HepG2 (cell line): ENCODE measurements around the gene ZMIZ1. TPM values are rescaled to one million over a fixed set of nuclear protein-coding genes. Genes with fewer than 3 reads are reported as not detected.

Experiments used
- CBX2 ChIP-seq, 2 experiments: fragments of 200-600 bp in 1 of 2; sonication (generic); formaldehyde crosslinking in 1 of 2; IDR thresholded peaks; 2 replicates each; pipeline versions ENCODE4 v1.7.0 to v1.8.1; 2018 to 2022; ENCODE audit warnings: low read depth in 2 of 2, low read length in 1 of 2, mild to moderate bottlenecking in 1 of 2, missing genetic modification reagents in 1 of 2
- ELF4 ChIP-seq: sonication (generic); formaldehyde crosslinking; IDR thresholded peaks from 2 replicates; pipeline ENCODE4 v1.5.0; 2020; ENCODE audit warnings: missing genetic modification reagents, mild to moderate bottlenecking, moderate library complexity, borderline replicate concordance
- HES4 ChIP-seq: sonication (generic); formaldehyde crosslinking; IDR thresholded peaks from 2 replicates; pipeline ENCODE4 v1.9.0; 2021; ENCODE audit warnings: mild to moderate bottlenecking, missing genetic modification reagents, borderline replicate concordance
- KAT2B ChIP-seq: fragments of 150-350 bp; IDR thresholded peaks from 2 replicates; pipeline ENCODE4 v1.6.1; 2014; ENCODE audit warnings: low read depth, low read length, borderline replicate concordance
- KLF16 ChIP-seq, 2 experiments: sonication (generic) in 1 of 2; formaldehyde crosslinking in 1 of 2; IDR thresholded peaks; 2 replicates each; pipeline versions ENCODE4 v1.6.1 to v1.8.0; 2016 to 2023; ENCODE audit warnings: missing genetic modification reagents in 2 of 2, missing compliant biosample characterization in 1 of 2
- PITX1 ChIP-seq: sonication (generic); formaldehyde crosslinking; IDR thresholded peaks from 2 replicates; pipeline ENCODE4 v1.5.1; 2020; ENCODE audit warnings: mild to moderate bottlenecking, missing genetic modification reagents
- REL ChIP-seq: sonication (generic); formaldehyde crosslinking; conservative IDR thresholded peaks from 2 replicates; pipeline ENCODE4 v1.8.0; 2022; ENCODE audit warnings: mild to moderate bottlenecking, missing genetic modification reagents, moderate library complexity
- TAF1 ChIP-seq: sonication (generic); formaldehyde crosslinking; IDR thresholded peaks from 2 replicates; pipeline ENCODE4 v1.4.0; 2020; ENCODE audit warnings: missing genetic modification reagents
- ZIK1 ChIP-seq: sonication (generic); formaldehyde crosslinking; IDR thresholded peaks from 2 replicates; pipeline ENCODE4 v1.5.0; 2020; ENCODE audit warnings: mild to moderate bottlenecking, low read depth, missing genetic modification reagents, borderline replicate concordance
- ZNF274 ChIP-seq: sonication (generic); formaldehyde crosslinking; IDR thresholded peaks from 2 replicates; pipeline ENCODE4 v1.5.1; 2020; ENCODE audit warnings: mild to moderate bottlenecking, missing genetic modification reagents
- ZNF451 ChIP-seq: sonication (generic); formaldehyde crosslinking; IDR thresholded peaks from 2 replicates; pipeline ENCODE4 v1.5.0; 2020; ENCODE audit warnings: mild to moderate bottlenecking, missing genetic modification reagents
- ZNF510 ChIP-seq: sonication (generic); formaldehyde crosslinking; IDR thresholded peaks from 2 replicates; pipeline ENCODE4 v1.4.0; 2020; ENCODE audit warnings: low read depth, mild to moderate bottlenecking, missing genetic modification reagents
- ZNF567 ChIP-seq: sonication (generic); formaldehyde crosslinking; IDR thresholded peaks from 2 replicates; pipeline ENCODE4 v1.8.1; 2023; ENCODE audit warnings: mild to moderate bottlenecking, missing genetic modification reagents, borderline replicate concordance
- ZNF616 ChIP-seq: sonication (generic); formaldehyde crosslinking; IDR thresholded peaks from 2 replicates; pipeline ENCODE4 v1.5.0; 2020; ENCODE audit warnings: low read depth, mild to moderate bottlenecking, missing genetic modification reagents
- ZNF703 ChIP-seq: sonication (generic); formaldehyde crosslinking; IDR thresholded peaks from 2 replicates; pipeline ENCODE4 v1.5.1; 2020; ENCODE audit warnings: missing genetic modification reagents, mild to moderate bottlenecking, moderate library complexity, borderline replicate concordance
- ZNF746 ChIP-seq: sonication (generic); formaldehyde crosslinking; IDR thresholded peaks from 2 replicates; pipeline ENCODE4 v1.8.0; 2022; ENCODE audit warnings: mild to moderate bottlenecking, missing genetic modification reagents
- ZNF761 ChIP-seq: sonication (generic); formaldehyde crosslinking; conservative IDR thresholded peaks from 2 replicates; pipeline ENCODE4 v1.4.0; 2020; ENCODE audit warnings: mild to moderate bottlenecking, missing genetic modification reagents
- ZNF766 ChIP-seq: sonication (generic); formaldehyde crosslinking; IDR thresholded peaks from 2 replicates; pipeline ENCODE4 v1.5.0; 2020; ENCODE audit warnings: missing genetic modification reagents, borderline replicate concordance
- polyA plus RNA-seq, 8 experiments: library from polyadenylated mRNA; depleted of rRNA in 3 of 8; stranded (reverse) in 7 of 8; unstranded in 1 of 8; fragments of >200 nt; fragmentation: Illumina TruSeq in 4 of 8; extraction: Trizol in 4 of 8; gene quantifications; 2 replicates each; pipeline versions ENCODE4 v1.2.1 to v1.2.3, GENCODE V29; 2011 to 2016; ENCODE audit warnings: low read depth in 4 of 8, missing spikeins in 1 of 8, mixed read lengths in 1 of 8; ENCODE audit not compliant: insufficient read depth in 1 of 8
- total RNA-seq, 5 experiments: library from RNA; depleted of rRNA; stranded (reverse); fragments of >200 nt; fragmentation: Illumina TruSeq; extraction: Trizol; gene quantifications; 2 replicates each; pipeline ENCODE4 v1.2.3, GENCODE V29; 2016; ENCODE audit warnings: low read depth in 1 of 5
- TF ChIP-seq, protein P1 (sequence below): conservative IDR thresholded peaks from 2 replicates; pipeline ENCODE4 v1.6.1; 2018; ENCODE audit warnings: missing genetic modification reagents
- TF ChIP-seq, protein P2 (sequence below): sonication (generic); formaldehyde crosslinking; IDR thresholded peaks from 2 replicates; pipeline ENCODE4 v1.5.0; 2020; ENCODE audit warnings: missing genetic modification reagents
- TF ChIP-seq, protein P3 (sequence below): sonication (generic); formaldehyde crosslinking; IDR thresholded peaks from 2 replicates; pipeline ENCODE4 v1.9.0; 2021; ENCODE audit warnings: missing genetic modification reagents, mild to moderate bottlenecking, borderline replicate concordance
- TF ChIP-seq, protein P4 (sequence below): sonication (generic); formaldehyde crosslinking; IDR thresholded peaks from 2 replicates; pipeline ENCODE4 v1.8.1; 2022; ENCODE audit warnings: mild to moderate bottlenecking, missing genetic modification reagents
- TF ChIP-seq, protein P5 (sequence below): sonication (generic); formaldehyde crosslinking; IDR thresholded peaks from 2 replicates; pipeline ENCODE4 v1.4.0; 2020; ENCODE audit warnings: missing genetic modification reagents

ZMIZ1 gene
- total and polyA plus RNA-seq, 2 of the 13 experiments (the other 11 are each of a cell fraction or from before 2014, with no cell fraction given) = 5.3 to 10.2 TPM

DNA sequence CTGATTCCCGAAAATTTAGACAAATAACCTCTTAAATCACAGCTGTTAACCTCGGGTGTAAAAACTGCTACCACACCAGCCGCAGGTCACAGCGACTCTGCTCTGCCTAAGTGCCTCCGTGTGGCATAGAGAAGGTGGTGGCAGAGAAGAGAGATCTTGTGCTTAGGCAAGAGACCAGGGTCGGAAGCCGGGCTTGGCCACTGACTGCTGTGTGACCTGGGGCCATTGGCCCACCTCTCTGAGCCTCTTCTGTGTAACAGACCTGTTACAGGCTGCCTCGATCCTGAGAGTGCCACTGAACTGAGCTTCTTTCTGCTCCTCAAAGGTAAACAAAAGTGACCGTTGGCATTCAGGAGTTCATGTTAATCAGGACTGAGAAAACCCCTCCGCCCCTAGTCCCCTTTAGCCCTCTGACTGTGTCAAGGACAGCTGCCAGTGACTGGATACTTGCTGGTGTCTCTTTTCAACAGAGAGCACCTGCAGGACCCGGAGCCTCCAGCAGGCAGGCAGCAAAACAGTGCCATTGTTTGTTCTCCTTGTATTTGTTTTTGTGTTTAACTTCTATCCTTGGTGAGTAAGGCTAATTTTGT is 36.5 kb downstream of the ZMIZ1 start (continued):
- no peak for TF ChIP-seq KAT2B
- TF ChIP-seq ZNF451 = no peak
- TF ChIP-seq KLF16 (CRISPR knock-in tag; IDR thresholded peaks at IDR 0.05) = peak in 1 of 2 experiments; percentile 54; a peak in 2 of 4 replicates
- TF ChIP-seq, protein P1, sequence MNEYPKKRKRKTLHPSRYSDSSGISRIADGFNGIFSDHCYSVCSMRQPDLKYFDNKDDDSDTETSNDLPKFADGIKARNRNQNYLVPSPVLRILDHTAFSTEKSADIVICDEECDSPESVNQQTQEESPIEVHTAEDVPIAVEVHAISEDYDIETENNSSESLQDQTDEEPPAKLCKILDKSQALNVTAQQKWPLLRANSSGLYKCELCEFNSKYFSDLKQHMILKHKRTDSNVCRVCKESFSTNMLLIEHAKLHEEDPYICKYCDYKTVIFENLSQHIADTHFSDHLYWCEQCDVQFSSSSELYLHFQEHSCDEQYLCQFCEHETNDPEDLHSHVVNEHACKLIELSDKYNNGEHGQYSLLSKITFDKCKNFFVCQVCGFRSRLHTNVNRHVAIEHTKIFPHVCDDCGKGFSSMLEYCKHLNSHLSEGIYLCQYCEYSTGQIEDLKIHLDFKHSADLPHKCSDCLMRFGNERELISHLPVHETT (CRISPR knock-in tag) = no peak
- no peak for TF ChIP-seq ZNF761
- TF ChIP-seq, protein P2, sequence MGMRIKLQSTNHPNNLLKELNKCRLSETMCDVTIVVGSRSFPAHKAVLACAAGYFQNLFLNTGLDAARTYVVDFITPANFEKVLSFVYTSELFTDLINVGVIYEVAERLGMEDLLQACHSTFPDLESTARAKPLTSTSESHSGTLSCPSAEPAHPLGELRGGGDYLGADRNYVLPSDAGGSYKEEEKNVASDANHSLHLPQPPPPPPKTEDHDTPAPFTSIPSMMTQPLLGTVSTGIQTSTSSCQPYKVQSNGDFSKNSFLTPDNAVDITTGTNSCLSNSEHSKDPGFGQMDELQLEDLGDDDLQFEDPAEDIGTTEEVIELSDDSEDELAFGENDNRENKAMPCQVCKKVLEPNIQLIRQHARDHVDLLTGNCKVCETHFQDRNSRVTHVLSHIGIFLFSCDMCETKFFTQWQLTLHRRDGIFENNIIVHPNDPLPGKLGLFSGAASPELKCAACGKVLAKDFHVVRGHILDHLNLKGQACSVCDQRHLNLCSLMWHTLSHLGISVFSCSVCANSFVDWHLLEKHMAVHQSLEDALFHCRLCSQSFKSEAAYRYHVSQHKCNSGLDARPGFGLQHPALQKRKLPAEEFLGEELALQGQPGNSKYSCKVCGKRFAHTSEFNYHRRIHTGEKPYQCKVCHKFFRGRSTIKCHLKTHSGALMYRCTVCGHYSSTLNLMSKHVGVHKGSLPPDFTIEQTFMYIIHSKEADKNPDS (CRISPR knock-in tag) = 0 out of 2 replicates have a peak, but pooled peaks have one; percentile 43
- no peak for TF ChIP-seq ZNF616
- no peak for TF ChIP-seq REL (CRISPR knock-in tag)
- TF ChIP-seq ZNF703 (CRISPR knock-in tag) = no peak
- TF ChIP-seq TAF1 (CRISPR knock-in tag) = no peak
- TF ChIP-seq, protein P3, sequence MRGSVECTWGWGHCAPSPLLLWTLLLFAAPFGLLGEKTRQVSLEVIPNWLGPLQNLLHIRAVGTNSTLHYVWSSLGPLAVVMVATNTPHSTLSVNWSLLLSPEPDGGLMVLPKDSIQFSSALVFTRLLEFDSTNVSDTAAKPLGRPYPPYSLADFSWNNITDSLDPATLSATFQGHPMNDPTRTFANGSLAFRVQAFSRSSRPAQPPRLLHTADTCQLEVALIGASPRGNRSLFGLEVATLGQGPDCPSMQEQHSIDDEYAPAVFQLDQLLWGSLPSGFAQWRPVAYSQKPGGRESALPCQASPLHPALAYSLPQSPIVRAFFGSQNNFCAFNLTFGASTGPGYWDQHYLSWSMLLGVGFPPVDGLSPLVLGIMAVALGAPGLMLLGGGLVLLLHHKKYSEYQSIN = no peak
- TF ChIP-seq ELF4 = no peak
- no peak for TF ChIP-seq CBX2 (IDR thresholded peaks at IDR 0.05; ENCODE audit: low read depth, low read length)
- TF ChIP-seq CBX2 (CRISPR knock-in tag; IDR thresholded peaks at IDR 0.05; ENCODE audit: low read depth) = no peak
- peak; percentile 68 for TF ChIP-seq PITX1 (CRISPR knock-in tag)
- TF ChIP-seq, protein P4, sequence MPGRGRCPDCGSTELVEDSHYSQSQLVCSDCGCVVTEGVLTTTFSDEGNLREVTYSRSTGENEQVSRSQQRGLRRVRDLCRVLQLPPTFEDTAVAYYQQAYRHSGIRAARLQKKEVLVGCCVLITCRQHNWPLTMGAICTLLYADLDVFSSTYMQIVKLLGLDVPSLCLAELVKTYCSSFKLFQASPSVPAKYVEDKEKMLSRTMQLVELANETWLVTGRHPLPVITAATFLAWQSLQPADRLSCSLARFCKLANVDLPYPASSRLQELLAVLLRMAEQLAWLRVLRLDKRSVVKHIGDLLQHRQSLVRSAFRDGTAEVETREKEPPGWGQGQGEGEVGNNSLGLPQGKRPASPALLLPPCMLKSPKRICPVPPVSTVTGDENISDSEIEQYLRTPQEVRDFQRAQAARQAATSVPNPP (CRISPR knock-in tag) = no peak
- TF ChIP-seq ZIK1 (CRISPR knock-in tag) = no peak
- TF ChIP-seq, protein P5, sequence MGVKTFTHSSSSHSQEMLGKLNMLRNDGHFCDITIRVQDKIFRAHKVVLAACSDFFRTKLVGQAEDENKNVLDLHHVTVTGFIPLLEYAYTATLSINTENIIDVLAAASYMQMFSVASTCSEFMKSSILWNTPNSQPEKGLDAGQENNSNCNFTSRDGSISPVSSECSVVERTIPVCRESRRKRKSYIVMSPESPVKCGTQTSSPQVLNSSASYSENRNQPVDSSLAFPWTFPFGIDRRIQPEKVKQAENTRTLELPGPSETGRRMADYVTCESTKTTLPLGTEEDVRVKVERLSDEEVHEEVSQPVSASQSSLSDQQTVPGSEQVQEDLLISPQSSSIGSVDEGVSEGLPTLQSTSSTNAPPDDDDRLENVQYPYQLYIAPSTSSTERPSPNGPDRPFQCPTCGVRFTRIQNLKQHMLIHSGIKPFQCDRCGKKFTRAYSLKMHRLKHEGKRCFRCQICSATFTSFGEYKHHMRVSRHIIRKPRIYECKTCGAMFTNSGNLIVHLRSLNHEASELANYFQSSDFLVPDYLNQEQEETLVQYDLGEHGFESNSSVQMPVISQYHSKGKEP (CRISPR knock-in tag) = no peak
- TF ChIP-seq ZNF510 (CRISPR knock-in tag) = no peak
- no peak for TF ChIP-seq ZNF567
- no peak for TF ChIP-seq ZNF766 (CRISPR knock-in tag)
- TF ChIP-seq ZNF274 (CRISPR knock-in tag) = no peak
- TF ChIP-seq HES4 (CRISPR knock-in tag) = no peak
- TF ChIP-seq ZNF746 (CRISPR knock-in tag) = no peak
